ENCODE results near the gene GALNTL6. TPM values are rescaled to one million over a fixed set of nuclear protein-coding genes. Genes with fewer than 3 reads are reported as not detected.

Gene GALNTL6
- total RNA-seq, 4 donors from 2014 or later: 0.82 to 0.95 TPM; not detected in 2

GRCh38 chr4:172708184-172708583 lies 895.0 kb downstream of the GALNTL6 start:
- Histone ChIP-seq H3K4me1 (peaks cover 0 to 8% (median 0%) of the 10 kb centered on the region in 4 donors), H3K4me3 (no peak overlapping the region), H3K27ac (no peak overlapping the region), H3K36me3 (no peaks in the 10 kb centered on the region), H3K27me3 (no peaks in the 10 kb centered on the region), H3K9me3 (peaks cover 11 to 19% of the 10 kb centered on the region in 2 donors)
- in situ Hi-C loops (cut with MboI; ENCODE audit: low pct_ligation_motif_present in 1 of 4, low pct_unique_long_range_greater_than_20kb in 1 of 4, low sequenced_read_pairs in 3 of 4) (no loop called here), intact Hi-C loops (cut with DNase I; ENCODE audit: low total_unique reads) (no loop called here)
- 65% methylated on average over 5 of the region's 5 CpGs; no CpG with 5 or more reads in 1 of the 2 donors for WGBS, 2 donors (ENCODE audit: low coverage in 1 of 2)
- TF ChIP-seq, protein P1, sequence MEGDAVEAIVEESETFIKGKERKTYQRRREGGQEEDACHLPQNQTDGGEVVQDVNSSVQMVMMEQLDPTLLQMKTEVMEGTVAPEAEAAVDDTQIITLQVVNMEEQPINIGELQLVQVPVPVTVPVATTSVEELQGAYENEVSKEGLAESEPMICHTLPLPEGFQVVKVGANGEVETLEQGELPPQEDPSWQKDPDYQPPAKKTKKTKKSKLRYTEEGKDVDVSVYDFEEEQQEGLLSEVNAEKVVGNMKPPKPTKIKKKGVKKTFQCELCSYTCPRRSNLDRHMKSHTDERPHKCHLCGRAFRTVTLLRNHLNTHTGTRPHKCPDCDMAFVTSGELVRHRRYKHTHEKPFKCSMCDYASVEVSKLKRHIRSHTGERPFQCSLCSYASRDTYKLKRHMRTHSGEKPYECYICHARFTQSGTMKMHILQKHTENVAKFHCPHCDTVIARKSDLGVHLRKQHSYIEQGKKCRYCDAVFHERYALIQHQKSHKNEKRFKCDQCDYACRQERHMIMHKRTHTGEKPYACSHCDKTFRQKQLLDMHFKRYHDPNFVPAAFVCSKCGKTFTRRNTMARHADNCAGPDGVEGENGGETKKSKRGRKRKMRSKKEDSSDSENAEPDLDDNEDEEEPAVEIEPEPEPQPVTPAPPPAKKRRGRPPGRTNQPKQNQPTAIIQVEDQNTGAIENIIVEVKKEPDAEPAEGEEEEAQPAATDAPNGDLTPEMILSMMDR (IDR thresholded peaks at IDR 0.05): no peak
- TF ChIP-seq POLR2A (IDR thresholded peaks at IDR 0.05) (no peak), EP300 (IDR thresholded peaks at IDR 0.05; ENCODE audit: low read depth) (no peak), POLR2AphosphoS5 (IDR thresholded peaks at IDR 0.05) (no peak)
- peak; percentile 9 for DNase-seq

GRCh38 chr4:172709376-172709775 lies 896.2 kb downstream of the GALNTL6 start:
- 60 to 68% methylated on average over 1 of the region's 1 CpG for WGBS, 2 donors (ENCODE audit: low coverage in 1 of 2)
- H3K27me3 ChIP-seq: no peaks in the 10 kb centered on the region
- no peak overlapping the region for H3K27ac ChIP-seq
- intact Hi-C loops (cut with DNase I; ENCODE audit: low total_unique reads): no loop called here
- in situ Hi-C loops (cut with MboI; ENCODE audit: low pct_ligation_motif_present in 1 of 4, low pct_unique_long_range_greater_than_20kb in 1 of 4, low sequenced_read_pairs in 3 of 4): no loop called here
- H3K4me1 ChIP-seq: peaks cover 0 to 8% (median 0%) of the 10 kb centered on the region in 4 donors
- TF ChIP-seq, protein P1 (IDR thresholded peaks at IDR 0.05): no peak
- TF ChIP-seq POLR2A (IDR thresholded peaks at IDR 0.05): no peak
- TF ChIP-seq EP300 (IDR thresholded peaks at IDR 0.05; ENCODE audit: low read depth): no peak
- TF ChIP-seq POLR2AphosphoS5 (IDR thresholded peaks at IDR 0.05): no peak
- no peak for DNase-seq
- H3K4me3 ChIP-seq: no peak overlapping the region
- no peaks in the 10 kb centered on the region for H3K36me3 ChIP-seq
- H3K9me3 ChIP-seq: peaks cover 11 to 16% of the 10 kb centered on the region in 2 donors

- intact Hi-C loops (cut with DNase I; ENCODE audit: low total_unique reads): no loop called here
- no peak for TF ChIP-seq POLR2AphosphoS5 (IDR thresholded peaks at IDR 0.05)
- TF ChIP-seq, protein P1 (IDR thresholded peaks at IDR 0.05): no peak
- no peak for TF ChIP-seq EP300 (IDR thresholded peaks at IDR 0.05; ENCODE audit: low read depth)
- no peak for TF ChIP-seq POLR2A (IDR thresholded peaks at IDR 0.05)
- H3K27me3 ChIP-seq: no peaks in the 10 kb centered on the region
Measured at GRCh38 chr4:172716291-172716690, 903.1 kb downstream of the GALNTL6 start.

GRCh38 chr4:172721659-172722058 lies 908.5 kb downstream of the GALNTL6 start:
- TF ChIP-seq POLR2A (IDR thresholded peaks at IDR 0.05): no peak
- TF ChIP-seq, protein P1 (IDR thresholded peaks at IDR 0.05): no peak
- no peak for TF ChIP-seq EP300 (IDR thresholded peaks at IDR 0.05; ENCODE audit: low read depth)
- H3K36me3 ChIP-seq: no peaks in the 10 kb centered on the region
- no peak overlapping the region for H3K27ac ChIP-seq
- H3K4me1 ChIP-seq: peaks cover 0 to 12% (median 2%) of the 10 kb centered on the region in 4 donors
- intact Hi-C loops (cut with DNase I; ENCODE audit: low total_unique reads) (no loop called here), in situ Hi-C loops (cut with MboI; ENCODE audit: low pct_ligation_motif_present in 1 of 4, low pct_unique_long_range_greater_than_20kb in 1 of 4, low sequenced_read_pairs in 3 of 4) (no loop called here)
- no peaks in the 10 kb centered on the region for H3K9me3 ChIP-seq
- no peaks in the 10 kb centered on the region for H3K27me3 ChIP-seq
- DNase-seq: no peak
- no peak overlapping the region for H3K4me3 ChIP-seq
- WGBS, 2 donors (ENCODE audit: low coverage in 1 of 2): 51 to 72% methylated on average over 2 to 4 of the region's 4 CpGs

More at GRCh38 chr4:172716291-172716690, 903.1 kb downstream of the GALNTL6 start:
- DNase-seq: no peak
- H3K4me1 ChIP-seq: no peaks in the 10 kb centered on the region
- H3K27ac ChIP-seq: no peak overlapping the region
- no peaks in the 10 kb centered on the region for H3K36me3 ChIP-seq
- no peak overlapping the region for H3K4me3 ChIP-seq
- WGBS, 2 donors (ENCODE audit: low coverage in 1 of 2): 60% methylated on average over 7 to 9 of the region's 9 CpGs
- in situ Hi-C loops (cut with MboI; ENCODE audit: low pct_ligation_motif_present in 1 of 4, low pct_unique_long_range_greater_than_20kb in 1 of 4, low sequenced_read_pairs in 3 of 4): no loop called here
- no peaks in the 10 kb centered on the region for H3K9me3 ChIP-seq
